ENCODE results near the gene UBXN6. TPM values are rescaled to one million over a fixed set of nuclear protein-coding genes. Genes with fewer than 3 reads are reported as not detected.
A peak's percentile ranks its signal among the peaks of the same experiment; 100 is the strongest.

Gene UBXN6
- total RNA-seq, 2 donors from 2014 or later = 31.2 to 36.9 TPM

DNA sequence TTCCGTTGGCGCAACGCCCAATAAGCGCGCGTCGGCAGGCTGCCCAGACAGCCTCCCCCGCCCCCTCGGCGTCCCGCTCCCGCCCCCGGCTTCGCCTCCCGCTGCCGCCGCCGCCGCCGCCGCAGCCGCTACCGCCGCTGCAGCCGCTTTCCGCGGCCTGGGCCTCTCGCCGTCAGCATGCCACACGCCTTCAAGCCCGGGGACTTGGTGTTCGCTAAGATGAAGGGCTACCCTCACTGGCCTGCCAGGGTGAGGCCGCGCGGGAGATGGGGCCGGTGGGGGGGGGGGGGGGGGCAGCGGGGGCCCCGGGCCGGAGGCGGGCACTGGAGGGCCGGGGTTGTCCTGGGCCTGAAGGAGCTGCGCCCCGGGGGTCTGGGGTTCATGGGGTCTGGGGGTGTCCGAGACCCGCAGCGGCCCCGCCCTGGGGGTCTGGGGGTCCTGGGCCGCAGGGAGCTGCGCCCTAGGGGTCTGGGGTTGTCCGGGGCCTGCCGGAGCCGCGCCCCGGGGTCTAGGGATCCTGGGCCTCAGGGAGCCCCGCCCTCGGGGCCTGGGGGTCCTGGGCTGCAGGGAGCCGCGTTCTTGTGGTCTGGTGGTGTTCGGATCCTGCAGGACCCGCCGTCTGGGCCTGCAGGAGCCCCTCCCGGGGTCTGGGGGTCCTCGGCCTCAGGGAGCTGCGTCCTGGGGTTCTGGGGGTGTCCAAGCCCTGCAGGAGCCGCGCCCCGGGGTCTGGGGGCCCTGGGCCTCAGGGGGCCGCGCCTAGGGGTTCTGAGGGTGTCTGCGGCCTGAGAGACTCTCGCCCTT is 14.8 kb upstream of the UBXN6 start, which contains the start of gene HDGFL2:
Gene HDGFL2 (plus strand): TSS at position 124 of the 801 bp plus-strand sequence. CDS start 54 bp downstream, at position 178.
- H3K4me3 Mint-ChIP-seq = no peak within 1 kb of the TSS
- 0% methylated on average over 7 to 63 of the region's 71 CpGs for WGBS, 2 experiments (ENCODE audit: insufficient coverage in 1 of 2, insufficient read length in 1 of 2)

DNA sequence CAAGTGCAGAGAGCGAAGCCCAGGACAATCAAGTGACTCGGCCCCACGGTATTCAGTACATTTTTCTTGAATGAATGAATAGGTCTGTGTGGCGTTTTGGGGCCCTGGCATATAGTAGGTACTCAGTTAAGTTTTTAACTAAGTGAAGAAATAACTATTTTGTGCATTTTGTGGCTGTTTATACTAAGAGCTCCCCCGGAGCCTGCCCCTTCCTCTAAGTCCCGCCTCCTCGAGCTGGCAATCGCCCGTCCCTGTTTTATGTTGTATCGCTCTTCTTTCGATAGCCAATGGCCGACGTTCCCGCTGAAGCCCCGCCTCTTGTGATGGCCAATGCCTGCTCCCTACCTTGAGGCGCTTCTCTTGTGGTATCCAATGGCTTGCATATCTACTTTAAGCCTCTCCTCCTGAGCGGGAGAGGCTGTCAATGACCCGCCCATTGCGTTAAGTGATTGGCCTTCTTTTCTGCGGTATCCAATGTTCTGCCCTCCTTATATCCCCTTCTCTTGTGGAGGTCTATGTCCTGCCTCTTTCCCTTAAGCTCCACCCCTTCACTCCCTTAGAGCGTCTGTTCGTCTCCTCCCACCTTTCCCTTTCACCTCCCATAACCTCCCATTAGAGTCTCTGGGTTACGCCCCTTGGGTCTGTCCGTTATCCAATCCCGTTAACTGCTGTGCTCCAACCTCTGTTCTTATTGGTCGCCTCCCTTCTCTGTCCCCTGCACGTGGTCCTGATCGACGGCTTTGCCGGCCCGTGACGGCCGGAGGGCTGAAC is 14.0 kb upstream of the UBXN6 start:
- peak overlapping the region; percentile 83 for H3K4me3 ChIP-seq (ENCODE audit: low read length)
- peaks cover 4% of the 10 kb centered on the region for H3K36me3 Mint-ChIP-seq (ENCODE audit: low read depth)
- no peak overlapping the region for H3K27ac ChIP-seq (ENCODE audit: low read depth, low read length)
- H3K9ac ChIP-seq (ENCODE audit: extremely low read depth, low read length, poor library complexity, severe bottlenecking) = peak overlapping the region; percentile 51
- no peaks in the 10 kb centered on the region for H3K9me3 Mint-ChIP-seq
- H3K4me3 Mint-ChIP-seq = no peak overlapping the region
- peaks cover 10% of the 10 kb centered on the region for H3K36me3 ChIP-seq (ENCODE audit: control insufficient read depth, insufficient read depth, low read length)
- TF ChIP-seq, protein P1, sequence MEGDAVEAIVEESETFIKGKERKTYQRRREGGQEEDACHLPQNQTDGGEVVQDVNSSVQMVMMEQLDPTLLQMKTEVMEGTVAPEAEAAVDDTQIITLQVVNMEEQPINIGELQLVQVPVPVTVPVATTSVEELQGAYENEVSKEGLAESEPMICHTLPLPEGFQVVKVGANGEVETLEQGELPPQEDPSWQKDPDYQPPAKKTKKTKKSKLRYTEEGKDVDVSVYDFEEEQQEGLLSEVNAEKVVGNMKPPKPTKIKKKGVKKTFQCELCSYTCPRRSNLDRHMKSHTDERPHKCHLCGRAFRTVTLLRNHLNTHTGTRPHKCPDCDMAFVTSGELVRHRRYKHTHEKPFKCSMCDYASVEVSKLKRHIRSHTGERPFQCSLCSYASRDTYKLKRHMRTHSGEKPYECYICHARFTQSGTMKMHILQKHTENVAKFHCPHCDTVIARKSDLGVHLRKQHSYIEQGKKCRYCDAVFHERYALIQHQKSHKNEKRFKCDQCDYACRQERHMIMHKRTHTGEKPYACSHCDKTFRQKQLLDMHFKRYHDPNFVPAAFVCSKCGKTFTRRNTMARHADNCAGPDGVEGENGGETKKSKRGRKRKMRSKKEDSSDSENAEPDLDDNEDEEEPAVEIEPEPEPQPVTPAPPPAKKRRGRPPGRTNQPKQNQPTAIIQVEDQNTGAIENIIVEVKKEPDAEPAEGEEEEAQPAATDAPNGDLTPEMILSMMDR (conservative IDR thresholded peaks at IDR 0.05) = no peak
- 3% methylated on average over 31 to 33 of the region's 33 CpGs for WGBS, 2 experiments (ENCODE audit: insufficient coverage in 1 of 2, insufficient read length in 1 of 2)
- peaks cover 10% of the 10 kb centered on the region for H3K4me1 Mint-ChIP-seq
- no peaks in the 10 kb centered on the region for H3K9me3 ChIP-seq (ENCODE audit: control insufficient read depth, low read length)
- H3K27ac Mint-ChIP-seq = no peak overlapping the region
- H3K27me3 ChIP-seq (ENCODE audit: control insufficient read depth, insufficient read depth, low read length, poor library complexity, severe bottlenecking) = no peaks in the 10 kb centered on the region
- H3K27me3 Mint-ChIP-seq (ENCODE audit: insufficient read depth) = no peaks in the 10 kb centered on the region
- peak; percentile 99 for DNase-seq
- H3K4me1 ChIP-seq (ENCODE audit: control insufficient read depth, insufficient read depth, low read length) = no peaks in the 10 kb centered on the region

More for the DNA sequence above, 14.8 kb upstream of the UBXN6 start, which contains the start of gene HDGFL2:
- Mint-ChIP-seq H3K9me3 (no peaks in the 10 kb centered on the region), H3K36me3 (ENCODE audit: low read depth) (peaks cover 12% of the 10 kb centered on the region), H3K4me1 (peaks cover 10% of the 10 kb centered on the region), H3K27ac (peak within 1 kb of the TSS; percentile 72), H3K27me3 (ENCODE audit: insufficient read depth) (no peaks in the 10 kb centered on the region)
- Histone ChIP-seq H3K9ac (ENCODE audit: extremely low read depth, low read length, poor library complexity, severe bottlenecking) (peak within 1 kb of the TSS; percentile 77), H3K9me3 (ENCODE audit: control insufficient read depth, low read length) (no peaks in the 10 kb centered on the region), H3K36me3 (ENCODE audit: control insufficient read depth, insufficient read depth, low read length) (peaks cover 18% of the 10 kb centered on the region), H3K27me3 (ENCODE audit: control insufficient read depth, insufficient read depth, low read length, poor library complexity, severe bottlenecking) (no peaks in the 10 kb centered on the region), H3K27ac (ENCODE audit: low read depth, low read length) (no peak within 1 kb of the TSS), H3K4me1 (ENCODE audit: control insufficient read depth, insufficient read depth, low read length) (no peaks in the 10 kb centered on the region), H3K4me3 (ENCODE audit: low read length) (peak within 1 kb of the TSS; percentile 90)
- TF ChIP-seq, protein P1 (conservative IDR thresholded peaks at IDR 0.05) = no peak
- DNase-seq = no peak

DNA sequence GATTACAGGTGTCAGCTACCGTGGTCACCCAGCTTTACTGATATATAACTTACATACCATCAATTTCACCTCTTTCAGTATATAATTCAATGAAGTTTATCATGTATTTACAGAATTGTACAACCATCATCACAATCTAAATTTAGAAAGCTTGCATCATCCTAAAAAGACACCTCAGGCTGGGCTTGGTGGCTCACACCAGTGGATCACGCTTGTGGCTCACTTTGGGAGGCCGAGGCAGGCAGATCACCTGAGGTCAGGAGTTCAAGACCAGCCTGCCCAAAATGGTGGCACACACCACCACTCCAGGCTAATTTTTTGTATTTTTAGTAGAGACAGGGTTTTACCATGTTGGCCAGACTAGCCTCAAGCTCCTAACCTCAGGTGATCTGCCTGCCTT is 10.2 kb upstream of the UBXN6 start:
- H3K9me3 ChIP-seq (ENCODE audit: control insufficient read depth, low read length) = no peaks in the 10 kb centered on the region
- H3K27me3 ChIP-seq (ENCODE audit: control insufficient read depth, insufficient read depth, low read length, poor library complexity, severe bottlenecking) = no peaks in the 10 kb centered on the region
- TF ChIP-seq, protein P1 (conservative IDR thresholded peaks at IDR 0.05) = no peak
- Mint-ChIP-seq H3K4me1 (no peaks in the 10 kb centered on the region), H3K4me3 (no peak overlapping the region), H3K9me3 (no peaks in the 10 kb centered on the region), H3K36me3 (ENCODE audit: low read depth) (no peaks in the 10 kb centered on the region), H3K27me3 (ENCODE audit: insufficient read depth) (no peaks in the 10 kb centered on the region), H3K27ac (no peak overlapping the region)
- H3K4me1 ChIP-seq (ENCODE audit: control insufficient read depth, insufficient read depth, low read length) = no peaks in the 10 kb centered on the region
- 84 to 100% methylated on average over 1 to 3 of the region's 3 CpGs for WGBS, 2 experiments (ENCODE audit: insufficient coverage in 1 of 2, insufficient read length in 1 of 2)
- no peak overlapping the region for H3K9ac ChIP-seq (ENCODE audit: extremely low read depth, low read length, poor library complexity, severe bottlenecking)
- no peak overlapping the region for H3K4me3 ChIP-seq (ENCODE audit: low read length)
- no peak for DNase-seq
- H3K27ac ChIP-seq (ENCODE audit: low read depth, low read length) = no peak overlapping the region
- H3K36me3 ChIP-seq (ENCODE audit: control insufficient read depth, insufficient read depth, low read length) = no peaks in the 10 kb centered on the region
